ENCODE results near the gene ANKRD42.

ANKRD42 gene

GRCh38 chr11:83193315-83194280 is at the start of gene ANKRD42:
ANKRD42 (plus strand) TSS chr11:83193712; CDS start chr11:83194671, 959 bp downstream.
- DNase-seq, result peak; percentile 80 to 88

- no peak for DNase-seq
Observed at GRCh38 chr11:83147895-83148294, 45.6 kb upstream of the ANKRD42 start.

- no peak for DNase-seq
Observed at GRCh38 chr11:83150450-83150849, 43.1 kb upstream of the ANKRD42 start.

- no peak for DNase-seq
Observed at GRCh38 chr11:83151274-83151977, 42.1 kb upstream of the ANKRD42 start.

- no peak for DNase-seq
Observed at GRCh38 chr11:83152264-83152663, 41.2 kb upstream of the ANKRD42 start.

GRCh38 chr11:83153764-83154163 is 39.7 kb upstream of the ANKRD42 start:
- DNase-seq, result no peak

GRCh38 chr11:83156144-83156995 is 37.1 kb upstream of the ANKRD42 start:
- DNase-seq, result peak; percentile 99

GRCh38 chr11:83156996-83157593 is 36.4 kb upstream of the ANKRD42 start, which contains the start of gene PCF11:
PCF11 (plus strand) TSS chr11:83157131; CDS start chr11:83157440, 309 bp downstream.
- DNase-seq, result no peak

GRCh38 chr11:83157594-83158356 is 35.7 kb upstream of the ANKRD42 start:
- peak; percentile 52 to 67 for DNase-seq

- peak in 1 of 2 experiments; percentile 58 for DNase-seq
Observed at GRCh38 chr11:83158357-83158786, 35.1 kb upstream of the ANKRD42 start.

- no peak for DNase-seq
Observed at GRCh38 chr11:83158965-83159901, 34.3 kb upstream of the ANKRD42 start.

- DNase-seq, result no peak
Observed at GRCh38 chr11:83159902-83160865, 33.3 kb upstream of the ANKRD42 start.

- DNase-seq, result no peak
Observed at GRCh38 chr11:83161610-83162199, 31.8 kb upstream of the ANKRD42 start.

- DNase-seq, result no peak
Observed at GRCh38 chr11:83162377-83162776, 31.1 kb upstream of the ANKRD42 start.

- no peak for DNase-seq
Observed at GRCh38 chr11:83166193-83166866, 27.2 kb upstream of the ANKRD42 start.

- DNase-seq, result no peak
Observed at GRCh38 chr11:83168756-83169155, 24.8 kb upstream of the ANKRD42 start.

- DNase-seq, result no peak
Observed at GRCh38 chr11:83170865-83171264, 22.6 kb upstream of the ANKRD42 start.

GRCh38 chr11:83172551-83172950 is 21.0 kb upstream of the ANKRD42 start:
- DNase-seq, result no peak

Data from AML-193 (cell line).